ENCODE measurements around the gene UVRAG. TPM values are rescaled to one million over a fixed set of nuclear protein-coding genes. Genes with fewer than 3 reads are reported as not detected.

The UVRAG gene
- total RNA-seq, 1 donor from 2014 or later, result 34.0 TPM

DNA sequence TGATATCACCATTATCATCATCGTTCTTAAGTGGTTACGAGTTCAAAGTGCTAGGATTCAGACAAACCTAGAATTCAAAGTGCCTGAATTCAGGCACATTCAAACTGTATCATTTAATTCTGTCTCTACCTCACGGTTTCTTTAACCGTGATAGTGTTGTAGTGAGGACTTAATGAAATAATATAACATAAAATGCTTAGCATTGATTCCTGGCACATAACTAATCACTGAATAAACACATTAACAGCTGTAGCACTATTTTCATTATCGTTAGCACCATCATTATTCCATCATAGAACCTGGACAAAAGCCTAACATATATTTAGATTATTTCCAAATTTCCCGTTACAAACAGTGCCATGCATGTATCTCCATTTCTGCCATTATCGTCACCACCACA is 289.3 kb downstream of the UVRAG start:
- no peaks in the 10 kb centered on the region for H3K27me3 ChIP-seq
- H3K4me3 ChIP-seq, result no peak overlapping the region
- Mint-ChIP-seq H3K4me1 (no peaks in the 10 kb centered on the region), H3K27ac (no peak overlapping the region), H3K27me3 (ENCODE audit: insufficient read depth, low read depth) (peaks cover 2% of the 10 kb centered on the region), H3K36me3 (no peaks in the 10 kb centered on the region), H3K9me3 (no peaks in the 10 kb centered on the region), H3K4me3 (no peak overlapping the region)
- H3K27ac ChIP-seq, result no peak overlapping the region
- H3K9ac ChIP-seq, result no peak overlapping the region
- H3K9me3 ChIP-seq (ENCODE audit: low read depth), result no peaks in the 10 kb centered on the region
- no peaks in the 10 kb centered on the region for H3F3A ChIP-seq (ENCODE audit: low read depth)
- TF ChIP-seq, protein P1, sequence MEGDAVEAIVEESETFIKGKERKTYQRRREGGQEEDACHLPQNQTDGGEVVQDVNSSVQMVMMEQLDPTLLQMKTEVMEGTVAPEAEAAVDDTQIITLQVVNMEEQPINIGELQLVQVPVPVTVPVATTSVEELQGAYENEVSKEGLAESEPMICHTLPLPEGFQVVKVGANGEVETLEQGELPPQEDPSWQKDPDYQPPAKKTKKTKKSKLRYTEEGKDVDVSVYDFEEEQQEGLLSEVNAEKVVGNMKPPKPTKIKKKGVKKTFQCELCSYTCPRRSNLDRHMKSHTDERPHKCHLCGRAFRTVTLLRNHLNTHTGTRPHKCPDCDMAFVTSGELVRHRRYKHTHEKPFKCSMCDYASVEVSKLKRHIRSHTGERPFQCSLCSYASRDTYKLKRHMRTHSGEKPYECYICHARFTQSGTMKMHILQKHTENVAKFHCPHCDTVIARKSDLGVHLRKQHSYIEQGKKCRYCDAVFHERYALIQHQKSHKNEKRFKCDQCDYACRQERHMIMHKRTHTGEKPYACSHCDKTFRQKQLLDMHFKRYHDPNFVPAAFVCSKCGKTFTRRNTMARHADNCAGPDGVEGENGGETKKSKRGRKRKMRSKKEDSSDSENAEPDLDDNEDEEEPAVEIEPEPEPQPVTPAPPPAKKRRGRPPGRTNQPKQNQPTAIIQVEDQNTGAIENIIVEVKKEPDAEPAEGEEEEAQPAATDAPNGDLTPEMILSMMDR (IDR thresholded peaks at IDR 0.05), result no peak
- TF ChIP-seq EZH2phosphoT487 (IDR thresholded peaks at IDR 0.05), result no peak
- TF ChIP-seq EZH2 (IDR thresholded peaks at IDR 0.05), result no peak
- H3K4me1 ChIP-seq, result no peaks in the 10 kb centered on the region
- peaks cover 14% of the 10 kb centered on the region for H3K79me2 ChIP-seq (ENCODE audit: low read depth)
- no peak for DNase-seq (ENCODE audit: low spot score)
- peaks cover 3% of the 10 kb centered on the region for H4K20me1 ChIP-seq (ENCODE audit: low read depth)
- no peak overlapping the region for H2AFZ ChIP-seq (replicated peaks)
- H3K4me2 ChIP-seq, result no peak overlapping the region
- no peaks in the 10 kb centered on the region for H3K36me3 ChIP-seq

DNA sequence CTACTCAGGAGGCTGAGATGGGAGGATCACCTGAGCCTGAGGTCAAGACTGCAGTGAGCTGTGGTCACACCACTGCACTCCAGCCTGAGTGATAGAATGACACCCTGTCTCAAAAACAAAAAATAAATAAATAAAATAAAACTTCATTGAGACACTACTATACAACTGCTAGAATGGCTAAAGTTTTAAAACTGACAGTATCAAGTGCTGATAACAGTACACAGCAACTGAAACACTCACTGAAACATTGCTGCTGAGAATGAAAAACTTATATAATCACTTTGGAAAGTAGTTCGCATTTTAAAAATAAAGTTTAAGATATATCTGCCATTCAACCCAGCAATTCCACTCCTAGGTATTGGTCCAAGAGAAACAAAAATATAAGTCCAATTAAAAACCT is 290.6 kb downstream of the UVRAG start:
- no peaks in the 10 kb centered on the region for H3K4me1 ChIP-seq
- no peak overlapping the region for H3K4me2 ChIP-seq
- no peaks in the 10 kb centered on the region for H3K27me3 ChIP-seq
- H3K9me3 ChIP-seq (ENCODE audit: low read depth), result no peaks in the 10 kb centered on the region
- H3K4me3 Mint-ChIP-seq, result no peak overlapping the region
- no peak overlapping the region for H3K4me3 ChIP-seq
- no peak for DNase-seq (ENCODE audit: low spot score)
- no peaks in the 10 kb centered on the region for H3K9me3 Mint-ChIP-seq
- no peak overlapping the region for H3K27ac Mint-ChIP-seq
- no peak for TF ChIP-seq EZH2 (IDR thresholded peaks at IDR 0.05)
- TF ChIP-seq, protein P1 (IDR thresholded peaks at IDR 0.05), result no peak
- TF ChIP-seq EZH2phosphoT487 (IDR thresholded peaks at IDR 0.05), result no peak
- H3F3A ChIP-seq (ENCODE audit: low read depth), result no peaks in the 10 kb centered on the region
- H3K4me1 Mint-ChIP-seq, result no peaks in the 10 kb centered on the region
- H2AFZ ChIP-seq (replicated peaks), result no peak overlapping the region
- no peak overlapping the region for H3K9ac ChIP-seq
- no peak overlapping the region for H3K27ac ChIP-seq
- no peaks in the 10 kb centered on the region for H3K36me3 Mint-ChIP-seq
- H4K20me1 ChIP-seq (ENCODE audit: low read depth), result peaks cover 3% of the 10 kb centered on the region
- H3K36me3 ChIP-seq, result no peaks in the 10 kb centered on the region
- peaks cover 2% of the 10 kb centered on the region for H3K27me3 Mint-ChIP-seq (ENCODE audit: insufficient read depth, low read depth)
- H3K79me2 ChIP-seq (ENCODE audit: low read depth), result peaks cover 14% of the 10 kb centered on the region

DNA sequence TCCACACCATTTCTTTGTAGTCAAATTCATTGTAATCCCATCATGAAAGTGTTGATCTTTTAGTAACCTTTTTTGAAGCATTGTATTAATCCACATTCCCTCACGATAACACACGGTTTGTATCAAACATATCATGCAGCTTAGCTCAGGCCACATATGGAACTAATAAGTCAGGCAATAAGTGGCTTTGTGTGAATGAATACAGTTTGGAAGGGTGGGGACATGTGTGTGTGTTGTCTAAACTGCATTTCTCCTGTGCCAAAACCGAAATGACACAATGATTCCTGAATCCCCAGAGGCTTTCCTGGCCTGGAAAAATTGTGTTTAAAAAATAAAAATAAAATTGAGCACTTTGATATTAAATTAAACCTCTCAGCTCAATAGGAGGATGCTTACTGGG is 293.0 kb downstream of the UVRAG start:
- Mint-ChIP-seq H3K4me3 (no peak overlapping the region), H3K9me3 (no peaks in the 10 kb centered on the region), H3K27ac (no peak overlapping the region), H3K36me3 (no peaks in the 10 kb centered on the region), H3K4me1 (no peaks in the 10 kb centered on the region), H3K27me3 (ENCODE audit: insufficient read depth, low read depth) (peaks cover 2% of the 10 kb centered on the region)
- DNase-seq (ENCODE audit: low spot score), result no peak
- Histone ChIP-seq H3K9ac (no peak overlapping the region), H4K20me1 (ENCODE audit: low read depth) (peaks cover 3% of the 10 kb centered on the region), H3K4me2 (no peak overlapping the region), H3K36me3 (no peaks in the 10 kb centered on the region), H3K4me3 (no peak overlapping the region), H3K27ac (no peak overlapping the region), H3F3A (ENCODE audit: low read depth) (no peaks in the 10 kb centered on the region), H3K9me3 (ENCODE audit: low read depth) (no peaks in the 10 kb centered on the region), H3K4me1 (no peaks in the 10 kb centered on the region), H3K79me2 (ENCODE audit: low read depth) (no peaks in the 10 kb centered on the region), H3K27me3 (no peaks in the 10 kb centered on the region), H2AFZ (replicated peaks) (no peak overlapping the region)
- TF ChIP-seq EZH2phosphoT487 (IDR thresholded peaks at IDR 0.05) (no peak), EZH2 (IDR thresholded peaks at IDR 0.05) (no peak)
- TF ChIP-seq, protein P1 (IDR thresholded peaks at IDR 0.05), result no peak

Measured in neural progenitor cell (in vitro differentiated cells).